Measurements from ENCODE around the gene GALNT9.

Gene GALNT9

GRCh38 chr12:132186208-132186856 lies 143.1 kb downstream of the GALNT9 start:
- DNase-seq (ENCODE audit: low read depth, low spot score), result no peak
- no peak for TF ChIP-seq CTCF (IDR thresholded peaks at IDR 0.05; ENCODE audit: low read depth, low read length)
- H3K4me3 ChIP-seq (ENCODE audit: low read depth, low read length), result no peak overlapping the region
- in situ Hi-C loops (cut with HindIII; ENCODE audit: low sequenced_read_pairs), result no loop called here

GRCh38 chr12:132185705-132186104 lies 143.7 kb downstream of the GALNT9 start:
- H3K4me3 ChIP-seq (ENCODE audit: low read depth, low read length), result no peak overlapping the region
- in situ Hi-C loops (cut with HindIII; ENCODE audit: low sequenced_read_pairs), result no loop called here
- DNase-seq (ENCODE audit: low read depth, low spot score), result no peak
- no peak for TF ChIP-seq CTCF (IDR thresholded peaks at IDR 0.05; ENCODE audit: low read depth, low read length)

- no peak for DNase-seq (ENCODE audit: low read depth, low spot score)
- H3K4me3 ChIP-seq (ENCODE audit: low read depth, low read length), result no peak overlapping the region
- in situ Hi-C loops (cut with HindIII; ENCODE audit: low sequenced_read_pairs), result no loop called here
- TF ChIP-seq CTCF (IDR thresholded peaks at IDR 0.05; ENCODE audit: low read depth, low read length), result no peak
Measured at GRCh38 chr12:132182711-132183365, 146.6 kb downstream of the GALNT9 start.

- DNase-seq (ENCODE audit: low read depth, low spot score), result no peak
- in situ Hi-C loops (cut with HindIII; ENCODE audit: low sequenced_read_pairs), result no loop called here
- no peak overlapping the region for H3K4me3 ChIP-seq (ENCODE audit: low read depth, low read length)
- no peak for TF ChIP-seq CTCF (IDR thresholded peaks at IDR 0.05; ENCODE audit: low read depth, low read length)
Measured at GRCh38 chr12:132182206-132182710, 147.1 kb downstream of the GALNT9 start.

- no peak for TF ChIP-seq CTCF (IDR thresholded peaks at IDR 0.05; ENCODE audit: low read depth, low read length)
- DNase-seq (ENCODE audit: low read depth, low spot score), result no peak
- no peak overlapping the region for H3K4me3 ChIP-seq (ENCODE audit: low read depth, low read length)
- in situ Hi-C loops (cut with HindIII; ENCODE audit: low sequenced_read_pairs), result no loop called here
Measured at GRCh38 chr12:132181570-132182200, 147.7 kb downstream of the GALNT9 start.

- in situ Hi-C loops (cut with HindIII; ENCODE audit: low sequenced_read_pairs), result no loop called here
- no peak overlapping the region for H3K4me3 ChIP-seq (ENCODE audit: low read depth, low read length)
- DNase-seq (ENCODE audit: low read depth, low spot score), result no peak
- TF ChIP-seq CTCF (IDR thresholded peaks at IDR 0.05; ENCODE audit: low read depth, low read length), result no peak
Measured at GRCh38 chr12:132180648-132181546, 148.5 kb downstream of the GALNT9 start.
